Spinal cord (tissue), 10 donors: ENCODE measurements around the gene ANKRD10. TPM values are rescaled to one million over a fixed set of nuclear protein-coding genes. Genes with fewer than 3 reads are reported as not detected.
"Not testable (repeated sequence)": the region's sequence is repeated elsewhere in the genome, so short reads cannot be mapped to it uniquely, and the experiment has no call there.

ENCODE experiments used
- DNase-seq, 6 donors: peaks; one replicate each; pipeline versions ENCODE4 v3.0.0 to v3.0.0-alpha.2; 2013 to 2015; ENCODE audit warnings: low spot score in 6 of 6, low read depth in 4 of 6
- H3K27ac ChIP-seq: one replicate; pipeline ENCODE4 v1.5.1; 2013; ENCODE audit warnings: low read depth, low read length, control low read depth
- H3K27me3 ChIP-seq: one replicate; pipeline ENCODE4 v1.6.1; 2013; ENCODE audit warnings: low read length; ENCODE audit not compliant: control insufficient read depth, insufficient read depth
- H3K36me3 ChIP-seq: one replicate; pipeline ENCODE4 v1.6.1; 2013; ENCODE audit warnings: low read length; ENCODE audit not compliant: control insufficient read depth, insufficient read depth
- H3K4me1 ChIP-seq: one replicate; pipeline ENCODE4 v1.6.1; 2013; ENCODE audit warnings: low read length; ENCODE audit not compliant: control insufficient read depth, insufficient read depth
- H3K4me3 ChIP-seq: one replicate; pipeline ENCODE4 v1.5.1; 2013; ENCODE audit warnings: low read depth, low read length, control low read depth
- H3K9me3 ChIP-seq: one replicate; pipeline ENCODE4 v1.6.1; 2013; ENCODE audit warnings: low read length; ENCODE audit not compliant: control insufficient read depth, insufficient read depth
- WGBS: methylation state at CpG from one replicate; pipeline ENCODE4 v1.1.5; 2013; ENCODE audit warnings: missing lambda C conversion rate; ENCODE audit not compliant: insufficient coverage; 5-methylcytosine and 5-hydroxymethylcytosine counted together
- long read RNA-seq, 4 donors: transcript quantifications; one replicate each; lab custom pipeline, GENCODE V29; 2026
- polyA plus RNA-seq, 2 donors: library from polyadenylated mRNA; unstranded; fragments of 120-200 nt; gene quantifications; one replicate each; pipeline ENCODE4 v1.2.1, GENCODE V29; 2013; ENCODE audit not compliant: insufficient read length in 2 of 2
- total RNA-seq, 2 donors: library from RNA; depleted of rRNA in 1 of 2; stranded (reverse); fragments of 120-200 nt in 1 of 2; fragments of >200 nt in 1 of 2; gene quantifications; one replicate each; pipeline versions ENCODE4 v1.2.3 to v1.2.4, GENCODE V29; 2013 to 2014
- donor health status: healthy.

Gene ANKRD10
- total RNA-seq: 100 to 1,000 TPM; 190 to 192 TPM
- 100 to 1,000 TPM; 187 to 221 TPM for polyA plus RNA-seq
- long read RNA-seq, donor 1, transcript ANKRD10-207 (2 exons, 446 nt): major isoform, 9 of 53 reads
- long read RNA-seq, donor 1, partial matches to known transcripts: 39 of 53 reads
- long read RNA-seq, donor 1, other reads (novel, unspliced or antisense): 0 of 53 reads
- long read RNA-seq, donor 2, partial matches to known transcripts: 8 of 11 reads
- long read RNA-seq, donor 2, other reads (novel, unspliced or antisense): 0 of 11 reads
- long read RNA-seq, donor 3, partial matches to known transcripts: 5 of 11 reads
- long read RNA-seq, donor 3, other reads (novel, unspliced or antisense): 0 of 11 reads
- long read RNA-seq, donor 4, transcript ANKRD10-211 (2 exons, 704 nt): major isoform, 7 of 61 reads
- long read RNA-seq, donor 4, transcript ANKRD10-207 (2 exons, 446 nt): minor isoform, 6 of 61 reads
- long read RNA-seq, donor 4, transcript ANKRD10-201 (6 exons, 2,495 nt): minor isoform, 5 of 61 reads
- long read RNA-seq, donor 4, partial matches to known transcripts: 41 of 61 reads
- long read RNA-seq, donor 4, other reads (novel, unspliced or antisense): 0 of 61 reads

DNA sequence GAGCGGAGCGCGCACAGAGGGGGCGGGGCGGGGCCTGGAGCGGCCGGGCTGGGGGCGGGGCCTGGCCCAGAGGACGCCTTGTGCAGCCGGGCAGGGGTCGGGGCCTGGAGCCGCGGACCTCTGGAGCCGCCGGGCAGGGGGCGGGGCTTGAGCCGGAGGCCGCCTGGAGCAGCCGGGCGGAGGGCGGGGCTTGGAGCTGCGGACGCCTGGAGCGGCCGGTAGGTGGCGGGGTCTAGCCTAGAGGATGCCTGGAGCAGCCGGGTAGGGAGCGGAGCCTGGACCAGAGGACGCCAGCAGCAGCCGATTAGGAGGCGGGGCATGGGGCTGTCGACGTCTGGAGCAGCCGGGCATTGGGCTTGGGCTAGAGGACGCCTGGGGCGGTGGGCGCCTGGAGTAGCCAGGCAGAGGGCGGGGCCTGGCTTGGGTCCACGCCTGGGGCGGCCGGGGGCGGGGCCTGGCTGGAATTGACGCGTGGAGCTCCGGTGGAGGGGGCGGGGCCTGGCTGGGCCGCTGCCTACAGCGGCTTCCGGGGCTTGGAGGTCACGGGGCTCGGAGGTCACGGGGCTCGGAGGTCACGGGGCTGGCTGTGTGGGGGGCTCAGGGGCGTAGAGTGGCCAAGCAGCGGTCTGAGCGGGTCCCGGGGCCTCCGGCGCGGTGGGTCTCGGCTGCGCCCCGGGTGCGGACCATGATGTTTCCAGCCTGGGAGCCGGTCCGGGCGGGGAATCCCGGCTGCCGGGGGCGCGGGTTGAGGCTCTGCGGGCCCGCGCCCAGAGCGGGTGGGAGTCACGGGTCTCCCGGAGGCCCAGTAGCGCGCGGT lies at the start of gene ANKRD10:
TSS of gene ANKRD10 (minus strand) at position 13 of the 817 bp plus-strand sequence. CDS start 135 bp downstream, outside the sequence.
- H3K4me1 ChIP-seq: peaks cover 10% of the 10 kb centered on the region
- peaks cover 11% of the 10 kb centered on the region for H3K36me3 ChIP-seq
- peak; percentile 88 to 99 (median 96) for DNase-seq
- H3K4me3 ChIP-seq: peak within 1 kb of the TSS; percentile 89
- H3K9me3 ChIP-seq: no peaks in the 10 kb centered on the region
- peak within 1 kb of the TSS; percentile 99 for H3K27ac ChIP-seq
- WGBS: under 1% methylated on average over 81 of the region's 81 CpGs
- no peaks in the 10 kb centered on the region for H3K27me3 ChIP-seq

DNA sequence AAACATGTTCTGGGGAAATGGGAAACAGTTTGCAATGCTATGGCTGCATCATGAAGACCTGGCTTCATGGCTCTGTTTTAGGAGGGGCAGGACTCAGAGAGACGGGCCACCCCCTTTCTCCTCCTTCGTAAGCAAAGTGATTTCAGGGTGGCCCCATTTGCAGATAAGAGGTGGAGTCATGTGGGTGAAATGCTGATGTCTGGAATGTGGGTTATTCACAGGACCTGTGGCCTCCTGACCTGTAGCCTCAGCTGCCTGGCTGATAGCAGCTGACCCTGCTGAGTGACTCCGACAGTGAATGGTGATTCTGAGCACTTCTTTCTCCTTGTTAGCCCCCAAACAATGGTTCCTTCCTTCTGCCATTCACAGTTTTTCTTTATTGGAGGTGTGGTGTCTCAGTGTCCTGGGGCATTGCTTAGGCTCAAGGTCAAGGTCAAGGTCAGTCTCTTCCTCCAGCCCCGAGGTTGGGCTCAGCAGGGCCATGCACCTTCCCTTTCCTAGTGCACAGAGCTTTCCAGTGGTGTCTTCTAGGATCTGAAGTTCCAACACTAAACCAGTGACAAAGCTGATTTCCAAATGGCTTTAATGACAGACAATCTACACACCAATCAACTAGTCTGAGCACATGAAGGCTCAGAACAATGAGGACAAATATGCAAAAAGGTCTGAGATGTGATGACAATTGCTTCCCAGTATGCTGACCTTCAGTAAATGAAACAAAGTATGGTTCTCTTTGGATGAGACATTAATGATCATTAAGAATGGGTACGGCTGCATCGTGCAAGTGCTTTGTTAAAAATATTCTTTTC lies 49.6 kb upstream of the ANKRD10 start:
- 77% methylated on average over 5 of the region's 6 CpGs for WGBS
- H3K36me3 ChIP-seq: no peaks in the 10 kb centered on the region
- peaks cover 5% of the 10 kb centered on the region for H3K9me3 ChIP-seq
- no peak overlapping the region for H3K27ac ChIP-seq
- no peaks in the 10 kb centered on the region for H3K4me1 ChIP-seq
- no peak for DNase-seq
- no peaks in the 10 kb centered on the region for H3K27me3 ChIP-seq
- H3K4me3 ChIP-seq: no peak overlapping the region

DNA sequence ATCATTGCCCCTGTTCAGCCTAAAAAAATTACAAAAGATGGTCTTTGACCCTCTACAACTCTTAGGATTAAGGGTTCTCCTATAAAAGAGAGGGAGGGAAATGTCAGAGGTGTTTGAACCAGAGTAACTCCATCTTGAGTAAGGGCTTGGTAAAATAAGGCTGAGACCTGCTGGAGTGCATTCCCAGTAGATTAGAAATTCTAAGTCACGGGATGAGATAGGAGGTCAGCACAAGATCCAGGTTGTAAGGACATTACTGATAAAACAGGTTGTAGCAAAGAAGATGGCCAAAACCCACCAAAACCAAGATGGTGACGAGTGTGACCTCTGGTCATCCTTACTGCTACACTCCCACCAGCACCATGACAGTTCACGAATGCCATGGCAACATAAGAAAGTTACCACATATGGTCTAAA lies 48.7 kb upstream of the ANKRD10 start:
- no peaks in the 10 kb centered on the region for H3K36me3 ChIP-seq
- no CpG with 5 or more reads among the region's 3 CpGs for WGBS
- no peak for DNase-seq
- H3K4me1 ChIP-seq: no peaks in the 10 kb centered on the region
- peaks cover 5% of the 10 kb centered on the region for H3K9me3 ChIP-seq
- no peaks in the 10 kb centered on the region for H3K27me3 ChIP-seq
- H3K27ac ChIP-seq: no peak overlapping the region
- no peak overlapping the region for H3K4me3 ChIP-seq

DNA sequence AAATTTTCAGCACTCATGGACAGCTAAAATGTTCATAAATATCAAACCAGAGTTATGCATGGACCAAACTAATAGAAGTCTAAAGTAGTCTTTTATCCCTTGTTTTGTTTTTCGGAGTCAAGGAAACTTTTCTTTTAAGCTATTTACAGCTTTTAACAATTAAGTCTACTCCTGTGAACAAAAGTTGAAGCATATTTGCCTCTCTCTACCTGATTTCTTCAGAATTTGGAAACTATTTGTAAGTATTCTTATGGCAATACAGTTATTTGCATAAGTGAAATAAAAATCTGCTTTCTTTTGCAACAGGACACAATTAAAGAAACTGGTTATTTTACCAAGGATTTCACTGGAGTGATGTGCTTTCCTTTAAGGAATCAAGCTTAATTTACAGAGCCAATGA lies 47.1 kb upstream of the ANKRD10 start:
- no CpG with 5 or more reads among the region's 1 CpG for WGBS

DNA sequence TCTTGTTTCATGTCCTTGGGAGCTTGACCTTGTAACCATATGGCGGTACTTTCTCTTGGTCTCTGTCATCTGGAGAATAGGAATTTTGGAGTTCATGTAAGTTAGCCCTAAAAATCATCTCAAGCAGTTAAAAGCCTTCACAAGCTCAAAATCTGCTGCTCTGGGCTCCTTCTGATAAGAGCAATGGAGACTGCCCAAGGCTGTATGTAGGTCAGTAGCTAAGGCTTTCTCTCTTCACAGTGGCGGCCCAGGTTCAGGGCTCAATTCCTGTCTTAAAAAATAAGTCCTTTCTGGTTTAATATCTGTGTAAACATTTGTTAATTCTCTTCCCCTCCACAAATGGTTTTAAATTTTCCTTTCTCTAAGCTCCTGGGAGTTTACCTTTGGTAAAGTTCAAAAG lies 45.3 kb upstream of the ANKRD10 start:
- no peaks in the 10 kb centered on the region for H3K36me3 ChIP-seq
- H3K4me1 ChIP-seq: no peaks in the 10 kb centered on the region
- DNase-seq: no peak
- no peaks in the 10 kb centered on the region for H3K27me3 ChIP-seq
- H3K9me3 ChIP-seq: peaks cover 2% of the 10 kb centered on the region
- no peak overlapping the region for H3K27ac ChIP-seq
- no peak overlapping the region for H3K4me3 ChIP-seq
- no CpG with 5 or more reads among the region's 2 CpGs for WGBS

More for the DNA sequence above, 47.1 kb upstream of the ANKRD10 start:
- Histone ChIP-seq H3K4me1 (no peaks in the 10 kb centered on the region), H3K27me3 (no peaks in the 10 kb centered on the region), H3K4me3 (no peak overlapping the region), H3K36me3 (no peaks in the 10 kb centered on the region), H3K27ac (no peak overlapping the region), H3K9me3 (peaks cover 5% of the 10 kb centered on the region)
- no peak for DNase-seq

DNA sequence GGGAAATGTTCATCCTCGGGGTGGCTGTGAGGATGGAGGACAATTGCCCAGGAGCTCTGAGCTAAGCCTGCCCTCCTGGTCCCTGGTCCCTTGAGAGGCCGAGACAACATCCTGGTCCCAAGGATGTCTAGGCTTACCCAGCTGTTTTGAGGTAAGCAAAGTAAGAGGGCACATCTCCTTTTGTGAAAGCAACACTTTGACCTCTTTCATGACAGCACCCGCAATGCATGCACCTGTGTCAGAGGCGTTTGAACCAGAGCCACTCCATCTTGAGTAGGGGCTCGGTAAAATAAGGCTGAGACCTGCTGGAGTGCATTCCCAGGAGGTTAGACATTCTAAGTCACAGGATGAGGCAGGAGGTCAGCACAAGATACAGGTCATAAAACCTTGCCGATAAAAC lies 43.1 kb upstream of the ANKRD10 start:
- H3K4me3 ChIP-seq: no peak overlapping the region

DNA sequence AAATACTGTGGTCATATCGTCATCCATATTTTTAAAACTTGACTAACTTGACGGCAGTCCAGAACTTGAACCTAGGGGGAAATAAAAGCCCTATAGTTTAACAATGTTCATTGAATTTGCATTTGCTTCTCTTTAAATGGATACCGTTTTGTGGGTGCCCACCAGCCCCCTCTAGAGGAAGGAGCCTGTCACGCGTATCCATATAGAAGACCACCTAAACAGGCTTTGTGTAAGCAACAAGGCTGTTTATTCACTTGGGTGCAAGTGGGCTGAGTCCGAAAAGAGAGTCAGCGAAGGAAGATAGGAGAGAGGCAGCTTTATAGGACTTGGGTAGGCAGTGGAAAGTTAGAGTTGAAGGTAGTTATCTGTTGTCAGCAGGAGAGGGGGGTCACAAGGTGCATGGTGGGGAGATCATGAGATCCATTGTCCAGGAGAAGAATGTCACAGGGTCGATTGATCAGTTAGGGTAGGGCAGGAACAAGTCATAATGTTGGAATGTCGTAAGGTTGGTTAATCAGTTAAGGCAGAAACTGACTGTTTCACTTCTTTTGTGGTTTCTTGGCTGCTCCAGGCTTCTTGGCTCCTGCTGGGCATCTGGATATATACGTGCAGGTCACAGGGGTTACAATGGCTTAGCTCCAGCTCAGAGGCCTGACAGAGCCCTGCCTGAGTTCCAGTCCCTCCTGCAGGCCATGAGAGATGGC lies 42.5 kb upstream of the ANKRD10 start:
- Histone ChIP-seq H3K27me3 (no peaks in the 10 kb centered on the region), H3K4me1 (no peaks in the 10 kb centered on the region), H3K27ac (no peak overlapping the region), H3K36me3 (no peaks in the 10 kb centered on the region), H3K4me3 (no peak overlapping the region), H3K9me3 (no peaks in the 10 kb centered on the region)
- DNase-seq: no peak
- 83% methylated on average over 7 of the region's 10 CpGs for WGBS

More for the DNA sequence above, 43.1 kb upstream of the ANKRD10 start:
- H3K36me3 ChIP-seq: no peaks in the 10 kb centered on the region
- no peak for DNase-seq
- H3K27me3 ChIP-seq: no peaks in the 10 kb centered on the region
- 98% methylated on average over 6 of the region's 6 CpGs for whole genome bisulfite sequencing
- H3K27ac ChIP-seq: no peak overlapping the region
- H3K9me3 ChIP-seq: no peaks in the 10 kb centered on the region
- H3K4me1 ChIP-seq: no peaks in the 10 kb centered on the region

DNA sequence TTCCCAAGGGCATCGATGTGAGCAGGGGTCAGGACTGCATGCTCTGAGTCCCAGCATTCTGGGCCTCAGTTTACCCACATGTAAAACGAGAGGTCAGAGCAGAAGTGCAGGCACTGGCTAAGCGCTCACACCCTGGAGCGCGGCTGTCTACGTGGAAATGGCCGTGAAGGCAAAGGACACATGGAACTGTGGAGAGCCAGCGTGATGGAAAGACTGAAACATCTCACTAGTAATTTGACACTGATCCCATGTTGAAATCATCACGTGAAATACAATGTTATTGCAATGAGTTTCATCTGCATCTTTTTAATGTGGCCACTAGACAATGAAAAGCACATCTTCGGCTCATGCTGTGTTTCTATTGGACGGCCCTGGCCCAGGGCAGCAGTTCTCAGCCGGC lies 41.3 kb upstream of the ANKRD10 start:
- H3K9me3 ChIP-seq, H3K4me1 ChIP-seq, H3K4me3 ChIP-seq, H3K36me3 ChIP-seq, H3K27ac ChIP-seq, H3K27me3 ChIP-seq, DNase-seq: not testable (repeated sequence)
- 80% methylated on average over 9 of the region's 12 CpGs for WGBS
